GM06990 (cell line): ENCODE measurements around the gene ATP5F1D.

Source experiments
- DNase-seq: peaks from one replicate; pipeline ENCODE4 v3.0.0-alpha.2; 2011; ENCODE audit not compliant: insufficient read length; ENCODE audit errors: extremely low read depth
- H3K27me3 ChIP-seq: replicated peaks from 2 replicates; pipeline ENCODE4 v1.6.0; 2011; ENCODE audit warnings: low read length; ENCODE audit not compliant: control insufficient read depth, insufficient read depth
- H3K36me3 ChIP-seq: 2 replicates; pipeline ENCODE4 v1.5.1; 2011; ENCODE audit warnings: low read length; ENCODE audit not compliant: control insufficient read depth, insufficient read depth
- H3K4me3 ChIP-seq: replicated peaks from 2 replicates; pipeline ENCODE4 v1.5.1; 2011; ENCODE audit warnings: low read depth, mild to moderate bottlenecking, control low read depth, low read length
- TF ChIP-seq, protein P1 (sequence below): IDR thresholded peaks from 2 replicates; pipeline ENCODE4 v1.5.1; 2011; ENCODE audit warnings: low read length, control low read depth, mild to moderate bottlenecking, inconsistent platforms; ENCODE audit not compliant: insufficient read depth, poor library complexity, severe bottlenecking

ATP5F1D gene

DNA sequence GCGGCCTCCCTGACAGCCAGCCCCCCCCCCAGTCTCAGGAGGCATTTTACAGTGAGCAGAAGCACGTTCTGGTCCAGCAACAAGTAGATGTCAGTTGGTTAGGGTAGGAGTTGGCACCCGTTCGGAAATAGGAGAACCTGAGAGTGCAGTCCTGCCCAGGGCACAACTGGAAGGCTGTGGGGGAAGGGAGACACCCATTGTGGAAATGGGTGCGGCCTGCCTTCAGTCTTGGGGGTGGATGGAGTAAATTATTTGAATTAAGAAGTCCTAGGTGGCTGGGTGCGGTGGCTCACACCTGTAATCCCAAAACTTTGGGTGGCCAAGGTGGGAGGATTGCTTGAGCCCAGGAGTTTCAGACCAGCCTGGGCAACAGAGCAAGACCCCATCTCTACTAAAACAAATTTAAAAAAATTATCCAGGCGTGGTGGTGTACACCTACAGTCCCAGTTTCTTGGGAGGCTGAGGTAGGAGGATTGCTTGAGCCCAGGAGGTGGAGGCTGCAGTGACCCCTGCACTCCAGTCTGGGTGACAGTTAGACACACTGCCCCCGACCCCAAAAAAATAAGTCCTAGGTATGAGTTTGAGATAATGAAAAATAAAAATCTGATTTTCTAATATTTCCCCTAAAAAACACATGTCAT, 28.8 kb downstream of the ATP5F1D start:
- TF ChIP-seq, protein P1, sequence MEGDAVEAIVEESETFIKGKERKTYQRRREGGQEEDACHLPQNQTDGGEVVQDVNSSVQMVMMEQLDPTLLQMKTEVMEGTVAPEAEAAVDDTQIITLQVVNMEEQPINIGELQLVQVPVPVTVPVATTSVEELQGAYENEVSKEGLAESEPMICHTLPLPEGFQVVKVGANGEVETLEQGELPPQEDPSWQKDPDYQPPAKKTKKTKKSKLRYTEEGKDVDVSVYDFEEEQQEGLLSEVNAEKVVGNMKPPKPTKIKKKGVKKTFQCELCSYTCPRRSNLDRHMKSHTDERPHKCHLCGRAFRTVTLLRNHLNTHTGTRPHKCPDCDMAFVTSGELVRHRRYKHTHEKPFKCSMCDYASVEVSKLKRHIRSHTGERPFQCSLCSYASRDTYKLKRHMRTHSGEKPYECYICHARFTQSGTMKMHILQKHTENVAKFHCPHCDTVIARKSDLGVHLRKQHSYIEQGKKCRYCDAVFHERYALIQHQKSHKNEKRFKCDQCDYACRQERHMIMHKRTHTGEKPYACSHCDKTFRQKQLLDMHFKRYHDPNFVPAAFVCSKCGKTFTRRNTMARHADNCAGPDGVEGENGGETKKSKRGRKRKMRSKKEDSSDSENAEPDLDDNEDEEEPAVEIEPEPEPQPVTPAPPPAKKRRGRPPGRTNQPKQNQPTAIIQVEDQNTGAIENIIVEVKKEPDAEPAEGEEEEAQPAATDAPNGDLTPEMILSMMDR = no peak
- Histone ChIP-seq H3K36me3 (peaks cover 36% of the 10 kb centered on the region), H3K27me3 (no peaks in the 10 kb centered on the region; the same call in 1 of the 2 replicates), H3K4me3 (peak overlapping the region; percentile 98)
- DNase-seq = no peak

DNA sequence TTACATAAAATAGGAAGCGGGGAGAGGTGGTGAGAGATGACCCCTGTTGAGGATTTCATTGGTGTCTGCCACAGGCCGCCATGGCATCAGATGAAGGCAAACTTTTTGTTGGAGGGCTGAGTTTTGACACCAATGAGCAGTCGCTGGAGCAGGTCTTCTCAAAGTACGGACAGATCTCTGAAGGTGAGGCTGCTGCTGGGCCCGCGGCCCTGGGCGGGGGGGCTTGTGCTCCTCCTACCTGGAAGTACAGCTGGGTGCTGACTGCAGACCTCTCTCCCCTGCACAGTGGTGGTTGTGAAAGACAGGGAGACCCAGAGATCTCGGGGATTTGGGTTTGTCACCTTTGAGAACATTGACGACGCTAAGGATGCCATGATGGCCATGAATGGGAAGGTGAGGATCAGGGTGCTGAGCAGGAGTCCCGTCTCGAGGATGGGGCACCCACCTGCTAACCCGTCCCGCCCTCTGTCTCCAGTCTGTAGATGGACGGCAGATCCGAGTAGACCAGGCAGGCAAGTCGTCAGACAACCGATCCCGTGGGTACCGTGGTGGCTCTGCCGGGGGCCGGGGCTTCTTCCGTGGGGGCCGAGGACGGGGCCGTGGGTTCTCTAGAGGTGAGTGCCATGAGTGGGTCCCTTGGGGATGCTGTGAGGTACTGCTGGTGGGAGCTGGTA, 29.4 kb downstream of the ATP5F1D start:
- H3K36me3 ChIP-seq = peaks cover 36% of the 10 kb centered on the region
- DNase-seq = no peak

DNA sequence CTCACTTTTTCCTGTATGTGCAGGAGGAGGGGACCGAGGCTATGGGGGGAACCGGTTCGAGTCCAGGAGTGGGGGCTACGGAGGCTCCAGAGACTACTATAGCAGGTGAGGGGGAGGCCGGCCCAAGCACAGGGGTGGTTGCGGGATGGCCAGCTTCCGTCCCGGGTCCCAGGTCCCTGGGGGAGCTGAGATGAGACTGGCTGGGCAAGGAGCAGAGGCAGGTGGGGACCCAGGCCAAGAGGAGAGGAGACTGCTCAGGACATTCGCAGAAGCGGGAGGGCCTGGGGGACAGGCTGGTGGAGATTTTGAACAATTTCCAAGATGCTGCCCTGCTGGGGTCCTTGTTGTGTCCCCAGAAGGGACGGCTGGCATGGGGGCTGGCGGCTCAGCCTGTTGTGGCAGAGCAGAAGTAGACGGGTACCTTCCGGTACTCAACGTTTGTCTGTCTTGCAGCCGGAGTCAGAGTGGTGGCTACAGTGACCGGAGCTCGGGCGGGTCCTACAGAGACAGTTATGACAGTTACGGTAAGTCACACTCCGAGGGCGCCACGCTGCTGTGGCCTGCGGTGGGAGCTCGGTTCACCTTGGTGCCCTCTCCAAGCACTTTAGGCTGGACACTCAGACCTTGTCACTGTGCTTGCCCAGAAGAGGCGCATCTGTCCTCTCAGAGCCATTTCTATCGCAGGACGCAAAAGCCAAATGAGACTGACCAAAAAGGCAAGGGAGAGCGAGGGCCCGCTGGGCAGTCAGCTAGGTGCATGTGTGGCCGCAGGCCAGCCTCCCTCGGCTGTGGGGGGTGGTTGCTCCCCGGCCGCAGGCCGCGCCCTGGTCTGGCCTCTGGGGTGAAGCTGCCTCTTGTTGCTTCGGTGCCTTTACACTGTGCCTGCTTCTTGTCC, 30.2 kb downstream of the ATP5F1D start:
- TF ChIP-seq, protein P1 = no peak
- Histone ChIP-seq H3K27me3 (no peaks in the 10 kb centered on the region; the same call in 1 of the 2 replicates), H3K36me3 (peaks cover 36% of the 10 kb centered on the region), H3K4me3 (no peak overlapping the region)
- DNase-seq = no peak

More for the DNA sequence above, 29.4 kb downstream of the ATP5F1D start:
- Histone ChIP-seq H3K27me3 (no peaks in the 10 kb centered on the region; the same call in 1 of the 2 replicates), H3K4me3 (peak overlapping the region; percentile 98)
- TF ChIP-seq, protein P1 = no peak

DNA sequence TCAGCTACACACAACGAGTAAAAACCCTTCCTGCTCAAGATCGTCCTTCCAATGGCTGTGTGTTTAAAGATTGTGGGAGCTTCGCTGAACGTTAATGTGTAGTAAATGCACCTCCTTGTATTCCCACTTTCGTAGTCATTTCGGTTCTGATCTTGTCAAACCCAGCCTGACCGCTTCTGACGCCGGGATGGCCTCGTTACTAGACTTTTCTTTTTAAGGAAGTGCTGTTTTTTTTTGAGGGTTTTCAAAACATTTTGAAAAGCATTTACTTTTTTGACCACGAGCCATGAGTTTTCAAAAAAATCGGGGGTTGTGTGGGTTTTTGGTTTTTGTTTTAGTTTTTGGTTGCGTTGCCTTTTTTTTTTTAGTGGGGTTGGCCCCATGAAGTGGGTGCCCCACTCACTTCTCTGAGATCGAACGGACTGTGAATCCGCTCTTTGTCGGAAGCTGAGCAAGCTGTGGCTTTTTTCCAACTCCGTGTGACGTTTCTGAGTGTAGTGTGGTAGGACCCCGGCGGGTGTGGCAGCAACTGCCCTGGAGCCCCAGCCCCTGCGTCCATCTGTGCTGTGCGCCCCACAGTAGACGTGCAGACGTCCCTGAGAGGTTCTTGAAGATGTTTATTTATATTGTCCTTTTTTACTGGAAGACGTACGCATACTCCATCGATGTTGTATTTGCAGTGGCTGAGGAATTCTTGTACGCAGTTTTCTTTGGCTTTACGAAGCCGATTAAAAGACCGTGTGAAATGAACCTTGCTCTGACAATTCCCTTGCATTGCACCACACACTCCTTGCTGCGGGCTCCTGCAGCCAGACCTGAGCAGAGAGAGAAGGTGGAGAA, 31.1 kb downstream of the ATP5F1D start:
- DNase-seq = no peak
- H3K27me3 ChIP-seq = no peaks in the 10 kb centered on the region
- peaks cover 36% of the 10 kb centered on the region for H3K36me3 ChIP-seq
- TF ChIP-seq, protein P1 = no peak
- H3K4me3 ChIP-seq = no peak overlapping the region
